ENCODE measurements around the gene OR4C45. TPM values are rescaled to one million over a fixed set of nuclear protein-coding genes. Genes with fewer than 3 reads are reported as not detected.
"Not testable (repeated sequence)": the region's sequence is repeated elsewhere in the genome, so short reads cannot be mapped to it uniquely, and the experiment has no call there.

The OR4C45 gene
- not detected for total RNA-seq

DNA sequence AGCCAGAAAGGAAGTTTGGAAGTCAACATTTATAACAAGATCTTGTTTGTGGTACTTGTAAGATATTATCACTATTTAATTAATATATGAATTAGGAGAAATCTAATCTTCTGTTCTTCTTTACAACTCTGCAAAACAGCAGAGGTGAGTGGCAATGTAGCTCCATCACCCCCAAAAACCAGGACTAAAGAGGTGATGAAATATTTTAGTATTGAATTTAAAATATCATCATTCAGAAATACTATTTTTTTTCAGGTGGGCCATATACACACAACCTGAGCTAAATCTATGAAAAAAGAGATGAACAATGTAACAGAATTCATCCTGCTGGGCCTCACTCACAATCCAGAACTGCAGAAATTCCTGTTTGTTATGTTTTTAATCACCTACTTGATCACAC, at the start of gene OR4C45:
TSS of gene OR4C45 (plus strand) at position 301 of the 400 bp plus-strand sequence.
- no peak for DNase-seq (ENCODE audit: low spot score)

GRCh38 chr11:49995565-49995964, 37.1 kb upstream of the OR4C45 start:
- DNase-seq (ENCODE audit: low spot score), result no peak

DNA sequence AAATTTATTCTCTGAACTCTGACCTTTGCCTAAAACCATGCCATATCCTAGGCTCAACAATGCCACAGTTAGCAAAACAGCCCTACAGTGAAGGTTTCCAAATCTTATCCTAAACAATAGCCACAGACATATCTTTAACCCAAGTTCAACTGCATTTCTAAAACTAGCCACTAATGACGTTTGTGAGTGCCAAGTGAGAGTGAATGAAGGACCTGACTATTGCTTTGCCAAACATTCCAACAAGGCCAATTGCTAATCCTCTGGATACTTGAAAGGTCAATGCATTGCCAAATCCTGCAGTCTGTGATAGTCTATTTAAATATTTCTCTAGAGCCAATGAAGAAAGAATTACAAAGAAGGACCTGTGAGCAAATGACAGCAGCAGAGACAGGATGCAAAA, 2.5 kb upstream of the OR4C45 start:
- no peak for DNase-seq (ENCODE audit: low spot score)

DNA sequence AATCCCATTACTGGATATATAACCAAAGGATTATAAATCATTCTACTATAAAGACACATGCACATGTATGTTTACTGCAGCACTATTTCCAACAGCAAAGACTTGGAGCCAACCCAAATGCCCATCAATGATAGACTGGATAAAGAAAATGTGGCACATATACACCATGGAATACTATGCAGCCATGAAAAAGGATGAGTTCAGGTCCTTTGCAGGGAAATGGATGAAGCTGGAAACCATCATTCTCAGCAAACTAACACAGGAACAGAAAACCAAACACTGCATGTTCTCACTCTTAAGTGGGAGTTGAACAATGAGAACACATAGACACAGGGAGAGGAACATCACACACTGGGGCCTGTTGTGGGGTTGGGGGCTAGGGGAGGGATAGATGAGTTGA, 3.6 kb downstream of the OR4C45 start:
- not testable (repeated sequence) for DNase-seq (ENCODE audit: low spot score)

GRCh38 chr11:50037251-50037650, 4.6 kb downstream of the OR4C45 start:
- no peak for DNase-seq (ENCODE audit: low spot score)

- DNase-seq (ENCODE audit: low spot score), result no peak
These were observed 12.0 kb downstream of the OR4C45 start for GRCh38 chr11:50044647-50045046.

- DNase-seq (ENCODE audit: low spot score), result not testable (repeated sequence)
These were observed 30.4 kb downstream of the OR4C45 start for GRCh38 chr11:50063056-50063455.

GRCh38 chr11:50070389-50070788, 37.7 kb downstream of the OR4C45 start:
- no peak for DNase-seq (ENCODE audit: low spot score)

DNA sequence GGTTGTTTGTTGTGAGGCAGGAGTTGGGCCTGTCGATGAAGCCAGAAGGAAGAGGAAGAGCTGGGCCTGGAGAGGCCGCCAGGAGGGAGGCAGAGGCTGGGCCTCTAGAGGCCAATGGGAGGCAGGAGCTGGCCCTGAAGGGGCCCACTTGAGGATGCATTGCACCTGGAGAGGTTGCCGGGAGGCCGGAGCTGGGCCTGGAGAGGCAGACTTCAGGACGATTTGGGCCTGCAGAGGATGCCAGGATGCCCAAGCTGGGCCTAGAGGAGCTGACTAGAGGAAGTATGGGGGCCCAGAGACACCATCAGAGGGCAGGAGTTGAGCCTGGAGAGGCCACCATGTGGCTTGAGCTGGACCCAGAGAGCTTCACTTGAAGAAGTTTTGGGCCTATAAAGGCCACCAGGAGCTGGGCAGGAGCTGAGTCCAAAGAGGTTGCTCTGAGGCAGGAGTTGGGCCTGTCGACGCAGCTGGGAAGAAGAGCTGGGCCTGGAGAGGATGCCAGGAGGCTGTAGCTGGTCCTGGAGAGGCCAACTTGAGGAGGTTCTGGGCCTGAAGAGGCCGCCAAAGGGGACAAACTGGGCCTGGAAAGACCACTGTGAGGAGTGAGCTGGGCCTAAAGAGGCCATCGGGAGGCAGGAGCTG, 39.0 kb downstream of the OR4C45 start:
- no peak for DNase-seq (ENCODE audit: low spot score)

GRCh38 chr11:50072226-50073112, 39.8 kb downstream of the OR4C45 start:
- DNase-seq (ENCODE audit: low spot score), result no peak

DNA sequence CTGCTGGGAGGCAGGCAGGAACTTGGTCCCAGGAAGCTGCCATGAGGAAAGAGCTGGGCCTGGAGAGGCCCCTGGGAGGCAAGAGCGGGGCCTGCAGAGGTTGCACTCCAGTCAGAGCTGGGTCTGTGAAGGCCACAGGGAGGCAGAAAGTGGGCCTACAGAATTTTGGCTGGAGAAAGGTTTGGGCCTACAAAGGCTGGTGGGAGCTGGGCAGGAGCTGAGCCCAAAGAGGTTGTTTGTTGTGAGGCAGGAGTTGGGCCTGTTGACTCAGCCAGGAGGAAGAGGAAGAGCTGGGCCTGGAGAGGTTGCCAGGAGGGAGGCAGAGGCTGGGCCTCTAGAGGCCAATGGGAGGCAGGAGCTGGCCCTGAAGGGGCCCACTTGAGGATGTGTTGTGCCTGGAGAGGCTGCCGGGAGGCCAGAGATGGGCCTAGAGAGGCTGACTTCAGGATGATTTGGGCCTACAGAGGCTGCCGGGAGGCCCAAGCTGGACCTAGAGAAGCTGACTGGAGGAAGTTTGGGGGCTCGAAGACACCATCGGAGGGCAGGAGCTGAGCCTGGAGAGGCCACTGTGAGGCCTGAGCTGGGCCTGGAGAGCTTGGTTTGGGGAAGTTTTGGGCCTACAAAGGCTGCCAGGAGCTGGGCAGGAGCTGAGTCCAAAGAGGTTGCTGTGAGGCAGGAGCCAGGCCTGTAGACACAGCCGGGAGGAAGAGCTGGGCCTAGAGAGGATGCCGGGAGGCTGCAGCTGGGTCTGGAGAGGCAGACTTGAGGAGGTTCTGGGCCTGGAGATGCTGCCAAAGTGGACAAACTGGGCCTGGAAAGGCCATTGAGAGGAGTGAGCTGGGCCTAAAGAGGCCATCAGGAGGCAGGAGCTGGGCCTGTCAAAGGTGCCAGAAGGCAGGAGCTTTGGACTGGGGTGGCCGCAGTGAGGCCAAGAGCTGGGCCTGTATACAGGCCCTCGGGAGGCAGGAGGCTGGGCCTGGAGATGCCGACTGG, 40.7 kb downstream of the OR4C45 start:
- DNase-seq (ENCODE audit: low spot score), result no peak

- no peak for DNase-seq (ENCODE audit: low spot score)
These were observed 41.5 kb downstream of the OR4C45 start for GRCh38 chr11:50074161-50074560.

DNA sequence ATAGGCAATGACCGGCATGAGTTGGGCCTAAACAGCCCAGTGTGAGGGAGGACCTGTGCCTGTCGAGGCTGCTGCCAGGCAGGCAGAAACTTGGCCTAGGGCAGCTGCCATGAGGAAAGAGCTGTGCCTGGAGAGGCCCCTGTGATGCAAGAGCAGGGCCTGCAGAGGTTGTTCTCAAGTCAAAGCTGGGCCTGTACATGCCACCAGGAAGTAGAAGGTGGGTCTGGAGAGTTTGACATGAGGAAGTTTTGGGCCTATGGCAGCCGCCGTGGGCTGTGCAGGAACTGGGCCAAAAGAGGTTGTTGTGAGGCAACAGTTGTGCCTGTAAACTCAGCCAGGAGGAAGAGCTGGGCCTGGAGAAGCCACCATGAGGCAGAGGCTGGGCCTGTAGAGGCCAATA, 43.2 kb downstream of the OR4C45 start:
- peak; percentile 64 for DNase-seq (ENCODE audit: low spot score)

GRCh38 chr11:50077526-50077925, 44.9 kb downstream of the OR4C45 start:
- DNase-seq (ENCODE audit: low spot score), result no peak

DNA sequence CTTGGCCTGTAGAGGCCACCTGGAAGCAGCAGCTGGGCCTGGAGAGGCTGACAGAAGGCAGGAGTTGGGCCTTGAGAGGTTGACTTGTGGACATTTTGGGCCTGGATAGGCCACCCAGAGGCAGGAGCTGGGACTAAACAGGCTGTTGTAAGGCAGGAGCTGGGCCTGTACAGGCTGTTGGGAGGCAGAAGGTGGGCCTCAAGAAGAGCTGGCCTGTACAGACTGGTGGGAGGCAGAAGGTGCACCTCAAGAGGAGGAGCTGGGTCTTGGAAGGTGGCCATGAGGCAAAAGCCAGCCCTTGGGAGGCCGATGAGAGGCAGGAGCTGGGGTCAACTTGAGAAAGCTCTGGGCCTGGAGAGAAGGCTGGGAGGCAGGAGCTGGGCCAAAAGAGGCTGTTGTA, 45.3 kb downstream of the OR4C45 start:
- no peak for DNase-seq (ENCODE audit: low spot score)

DNA sequence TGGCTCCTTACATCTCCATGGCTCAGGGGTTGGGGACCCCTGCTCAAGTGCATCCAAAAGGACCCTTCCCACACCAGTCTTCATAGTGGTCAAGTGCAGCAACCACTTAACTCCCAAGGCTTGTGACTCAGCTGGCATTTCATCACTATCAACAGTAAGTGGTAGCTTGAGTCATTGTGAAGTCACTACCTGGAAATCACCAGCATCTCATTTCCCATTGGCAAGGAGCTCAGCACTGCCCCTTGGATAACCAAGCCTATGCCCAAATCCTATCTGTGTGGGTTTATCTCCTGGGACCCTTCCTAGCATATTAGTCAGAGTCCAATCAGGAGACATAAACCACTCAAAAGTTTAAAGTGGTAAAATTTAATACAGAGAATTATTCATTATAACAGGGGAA, 46.3 kb downstream of the OR4C45 start:
- DNase-seq (ENCODE audit: low spot score), result not testable (repeated sequence)

DNA sequence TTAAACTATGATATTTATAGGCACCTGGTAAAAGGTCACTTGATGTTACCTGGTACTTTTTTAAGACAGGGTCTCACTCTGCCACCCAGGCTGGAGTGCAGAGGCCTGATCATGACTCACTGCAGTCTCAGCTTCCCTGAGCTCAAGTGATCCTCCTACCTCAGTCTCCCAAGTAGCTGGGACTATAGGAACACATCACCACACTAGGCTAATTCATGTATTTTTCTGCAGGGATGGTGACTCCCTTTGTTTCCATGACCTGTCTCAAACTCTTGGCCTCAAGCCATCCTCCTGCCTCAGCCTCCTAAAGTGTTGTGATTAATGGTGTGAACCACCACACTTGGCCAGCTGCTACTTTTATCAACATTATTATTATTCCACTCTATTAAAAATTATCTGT, 47.6 kb downstream of the OR4C45 start:
- no peak for DNase-seq (ENCODE audit: low spot score)

Other genes with a start within 250 kb of the OR4C45 start
- gene OR4C13, start 80.5 kb upstream of the OR4C45 start, total RNA-seq, result not detected
- gene OR4C12, start 50.3 kb upstream of the OR4C45 start, total RNA-seq, result not detected

All from ureter (tissue), 1 donor.